SHP77 (cell line): ENCODE data around the gene ADGRL2.

ENCODE experiments used
- DNase-seq, 2 experiments: peaks; one replicate each; lab custom pipeline; 2025; lab: John Stamatoyannopoulos, UW

The ADGRL2 gene

GRCh38 chr1:81982523-81982922 lies 181.8 kb downstream of the ADGRL2 start:
- DNase-seq: no peak

GRCh38 chr1:81989524-81989923 lies 188.8 kb downstream of the ADGRL2 start:
- DNase-seq: no peak

- DNase-seq: no peak
These were observed 189.5 kb downstream of the ADGRL2 start for GRCh38 chr1:81990241-81990640.

GRCh38 chr1:81998165-81998564 lies 197.4 kb downstream of the ADGRL2 start:
- no peak for DNase-seq

- no peak for DNase-seq
These were observed 198.6 kb downstream of the ADGRL2 start for GRCh38 chr1:81999364-81999763.

- DNase-seq: no peak
These were observed 199.5 kb downstream of the ADGRL2 start for GRCh38 chr1:82000221-82000620.

GRCh38 chr1:82001345-82001744 lies 200.6 kb downstream of the ADGRL2 start:
- DNase-seq: no peak

GRCh38 chr1:82007804-82008203 lies 207.1 kb downstream of the ADGRL2 start:
- no peak for DNase-seq

GRCh38 chr1:82013702-82014101 lies 213.0 kb downstream of the ADGRL2 start:
- no peak for DNase-seq

- no peak for DNase-seq
These were observed 214.7 kb downstream of the ADGRL2 start for GRCh38 chr1:82015444-82015843.

GRCh38 chr1:82018319-82018718 lies 217.6 kb downstream of the ADGRL2 start:
- DNase-seq: no peak

- DNase-seq: no peak
These were observed 218.8 kb downstream of the ADGRL2 start for GRCh38 chr1:82019508-82019907.

- no peak for DNase-seq
These were observed 230.1 kb downstream of the ADGRL2 start for GRCh38 chr1:82030830-82031229.

GRCh38 chr1:82032068-82032467 lies 231.3 kb downstream of the ADGRL2 start:
- DNase-seq: no peak

GRCh38 chr1:82034812-82035211 lies 234.1 kb downstream of the ADGRL2 start:
- DNase-seq: no peak
